ENCODE measurements around the gene PCDHA13.

Gene PCDHA13

DNA sequence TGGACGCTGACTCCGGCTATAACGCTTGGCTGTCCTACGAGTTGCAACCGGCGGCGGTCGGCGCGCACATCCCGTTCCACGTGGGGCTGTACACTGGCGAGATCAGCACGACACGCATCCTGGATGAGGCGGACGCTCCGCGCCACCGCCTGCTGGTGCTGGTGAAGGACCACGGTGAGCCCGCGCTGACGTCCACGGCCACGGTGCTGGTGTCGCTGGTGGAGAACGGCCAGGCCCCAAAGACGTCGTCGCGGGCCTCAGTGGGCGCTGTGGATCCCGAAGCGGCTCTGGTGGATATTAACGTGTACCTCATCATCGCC is 4.7 kb upstream of the PCDHA13 start:
- DNase-seq (ENCODE audit: low read depth) = no peak
- TF ChIP-seq, protein P1, sequence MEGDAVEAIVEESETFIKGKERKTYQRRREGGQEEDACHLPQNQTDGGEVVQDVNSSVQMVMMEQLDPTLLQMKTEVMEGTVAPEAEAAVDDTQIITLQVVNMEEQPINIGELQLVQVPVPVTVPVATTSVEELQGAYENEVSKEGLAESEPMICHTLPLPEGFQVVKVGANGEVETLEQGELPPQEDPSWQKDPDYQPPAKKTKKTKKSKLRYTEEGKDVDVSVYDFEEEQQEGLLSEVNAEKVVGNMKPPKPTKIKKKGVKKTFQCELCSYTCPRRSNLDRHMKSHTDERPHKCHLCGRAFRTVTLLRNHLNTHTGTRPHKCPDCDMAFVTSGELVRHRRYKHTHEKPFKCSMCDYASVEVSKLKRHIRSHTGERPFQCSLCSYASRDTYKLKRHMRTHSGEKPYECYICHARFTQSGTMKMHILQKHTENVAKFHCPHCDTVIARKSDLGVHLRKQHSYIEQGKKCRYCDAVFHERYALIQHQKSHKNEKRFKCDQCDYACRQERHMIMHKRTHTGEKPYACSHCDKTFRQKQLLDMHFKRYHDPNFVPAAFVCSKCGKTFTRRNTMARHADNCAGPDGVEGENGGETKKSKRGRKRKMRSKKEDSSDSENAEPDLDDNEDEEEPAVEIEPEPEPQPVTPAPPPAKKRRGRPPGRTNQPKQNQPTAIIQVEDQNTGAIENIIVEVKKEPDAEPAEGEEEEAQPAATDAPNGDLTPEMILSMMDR (conservative IDR thresholded peaks at IDR 0.05; ENCODE audit: low read depth, low read length) = no peak
- H3K4me3 ChIP-seq (ENCODE audit: low read depth, low read length) = no peak overlapping the region

DNA sequence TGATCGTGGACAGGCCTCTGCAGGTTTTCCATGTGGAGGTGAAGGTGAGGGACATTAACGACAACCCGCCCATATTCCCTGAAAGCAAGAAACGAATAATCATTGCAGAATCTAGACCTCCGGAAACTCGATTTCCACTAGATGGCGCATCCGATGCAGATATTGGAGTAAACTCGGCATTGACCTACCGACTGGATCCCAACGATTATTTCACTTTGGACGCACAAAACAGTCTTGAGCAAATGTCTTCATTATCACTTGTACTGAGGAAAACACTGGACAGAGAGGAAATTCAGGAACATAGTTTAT is 621 bp downstream of the PCDHA13 start:
- TF ChIP-seq, protein P1 (conservative IDR thresholded peaks at IDR 0.05; ENCODE audit: low read depth, low read length) = no peak
- DNase-seq (ENCODE audit: low read depth) = no peak
- H3K4me3 ChIP-seq (ENCODE audit: low read depth, low read length) = no peak overlapping the region

DNA sequence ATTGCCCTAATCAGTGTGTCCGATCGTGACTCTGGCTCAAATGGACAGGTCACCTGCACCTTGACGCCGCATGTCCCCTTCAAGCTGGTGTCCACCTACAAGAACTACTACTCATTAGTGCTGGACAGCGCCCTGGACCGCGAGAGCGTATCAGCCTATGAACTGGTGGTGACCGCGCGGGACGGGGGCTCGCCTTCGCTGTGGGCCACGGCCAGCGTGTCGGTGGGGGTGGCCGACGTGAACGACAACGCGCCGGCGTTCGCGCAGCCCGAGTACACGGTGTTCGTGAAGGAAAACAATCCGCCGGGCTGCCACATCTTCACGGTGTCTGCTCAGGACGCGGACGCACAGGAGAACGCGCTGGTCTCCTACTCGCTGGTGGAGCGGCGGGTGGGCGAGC is 1.4 kb downstream of the PCDHA13 start:
- DNase-seq (ENCODE audit: low read depth) = no peak
- H3K4me3 ChIP-seq (ENCODE audit: low read depth, low read length) = no peak overlapping the region
- TF ChIP-seq, protein P1 (conservative IDR thresholded peaks at IDR 0.05; ENCODE audit: low read depth, low read length) = no peak

DNA sequence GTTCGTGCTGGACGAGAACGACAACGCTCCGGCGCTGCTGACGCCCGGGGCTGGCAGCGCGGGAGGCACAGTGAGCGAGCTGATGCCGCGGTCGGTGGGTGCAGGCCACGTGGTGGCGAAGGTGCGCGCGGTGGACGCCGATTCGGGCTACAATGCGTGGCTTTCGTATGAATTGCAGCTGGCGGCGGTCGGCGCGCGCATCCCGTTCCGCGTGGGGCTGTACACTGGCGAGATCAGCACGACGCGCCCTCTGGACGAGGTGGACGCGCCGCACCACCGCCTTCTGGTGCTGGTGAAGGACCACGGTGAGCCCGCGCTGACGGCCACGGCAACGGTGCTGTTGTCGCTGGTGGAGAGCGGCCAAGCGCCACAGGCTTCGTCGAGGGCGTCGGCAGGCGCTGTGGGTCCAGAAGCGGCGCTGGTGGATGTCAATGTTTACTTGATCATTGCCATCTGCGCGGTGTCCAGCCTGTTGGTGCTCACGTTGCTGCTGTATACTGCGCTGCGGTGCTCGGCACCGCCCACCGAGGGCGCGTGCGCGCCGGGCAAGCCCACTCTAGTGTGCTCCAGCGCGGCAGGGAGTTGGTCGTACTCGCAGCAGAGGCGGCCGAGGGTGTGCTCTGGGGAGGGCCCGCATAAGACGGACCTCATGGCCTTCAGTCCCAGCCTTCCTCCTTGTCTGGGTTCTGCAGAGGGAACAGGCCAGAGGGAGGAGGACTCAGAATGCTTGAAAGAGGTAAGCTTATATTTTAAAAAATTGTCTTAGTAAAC is 2.2 kb downstream of the PCDHA13 start:
- H3K4me3 ChIP-seq (ENCODE audit: low read depth, low read length) = no peak overlapping the region
- no peak for DNase-seq (ENCODE audit: low read depth)
- TF ChIP-seq, protein P1 (conservative IDR thresholded peaks at IDR 0.05; ENCODE audit: low read depth, low read length) = no peak

DNA sequence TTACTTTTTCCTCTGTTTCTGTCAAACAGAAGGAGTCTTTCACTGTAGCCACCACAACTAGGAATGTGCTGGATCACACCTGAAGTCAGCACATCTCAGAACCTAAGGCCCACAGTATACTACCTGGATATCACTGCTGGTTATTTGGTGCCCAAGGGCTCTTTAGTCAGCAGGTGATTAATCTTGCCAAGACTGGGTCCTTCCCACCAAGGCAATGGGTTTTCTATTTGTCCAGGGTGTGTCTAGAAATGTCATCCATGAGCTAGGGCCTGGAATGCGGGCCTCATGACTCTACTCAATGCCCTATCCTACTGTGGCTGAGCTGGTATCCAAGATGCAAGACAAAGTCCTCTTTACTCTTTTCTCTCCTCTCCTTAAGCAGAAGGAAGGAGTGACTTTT is 34.4 kb downstream of the PCDHA13 start:
- TF ChIP-seq, protein P1 (conservative IDR thresholded peaks at IDR 0.05; ENCODE audit: low read depth, low read length) = no peak
- no peak for DNase-seq (ENCODE audit: low read depth)
- H3K4me3 ChIP-seq (ENCODE audit: low read depth, low read length) = no peak overlapping the region

DNA sequence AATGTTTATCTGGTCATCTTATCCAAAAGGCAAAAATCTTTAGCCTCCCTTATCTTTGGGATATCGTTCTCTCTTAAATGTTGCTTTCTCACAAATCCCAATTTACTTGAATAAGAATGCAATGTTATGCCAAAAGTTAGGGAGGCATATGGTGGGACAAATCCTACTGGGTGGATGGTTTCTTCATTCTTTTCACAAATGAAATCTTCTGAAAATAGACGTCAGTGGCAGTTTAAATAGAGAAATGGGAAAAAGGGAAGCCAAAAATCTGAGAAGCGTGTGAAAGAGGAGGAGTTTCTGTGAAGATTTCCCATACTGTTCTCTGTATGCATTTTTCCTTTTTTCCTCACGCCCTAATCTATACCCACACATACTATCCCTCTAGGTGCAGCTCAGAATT is 41.7 kb downstream of the PCDHA13 start:
- TF ChIP-seq, protein P1 (conservative IDR thresholded peaks at IDR 0.05; ENCODE audit: low read depth, low read length) = no peak

GRCh38 chr5:140925806-140926442 is 44.0 kb downstream of the PCDHA13 start, which contains the start of gene PCDHAC1:
TSS of gene PCDHAC1 (plus strand) at chr5:140926299. CDS start at chr5:140926893, 594 bp downstream.
- TF ChIP-seq, protein P1 (conservative IDR thresholded peaks at IDR 0.05; ENCODE audit: low read depth, low read length) = no peak
- H3K4me3 ChIP-seq (ENCODE audit: low read depth, low read length) = peak within 1 kb of the TSS; percentile 32
- DNase-seq (ENCODE audit: low read depth) = no peak

More for the DNA sequence above, 41.7 kb downstream of the PCDHA13 start:
- no peak for DNase-seq (ENCODE audit: low read depth)
- H3K4me3 ChIP-seq (ENCODE audit: low read depth, low read length) = no peak overlapping the region

Measured in choroid plexus epithelial cell (primary cell).